HCT116 (cell line): ENCODE data around the gene TNNC2.

Experiments used
- CEBPB ChIP-seq: IDR thresholded peaks from 2 replicates; pipeline ENCODE4 v1.6.1; 2012; ENCODE audit warnings: low read depth
- CTCF ChIP-seq, 3 experiments: fragments of 200-600 bp in 1 of 3; sonication (generic) in 1 of 3; IDR thresholded peaks in 2 of 3; conservative IDR thresholded peaks in 1 of 3; 2 replicates each; pipeline ENCODE4 v1.5.1; 2012 to 2017; ENCODE audit warnings: low read depth in 2 of 3, low read length in 2 of 3, antibody characterized with exemption in 1 of 3, borderline replicate concordance in 1 of 3, control low read depth in 1 of 3, mild to moderate bottlenecking in 1 of 3, mixed read lengths in 1 of 3, mixed run types in 1 of 3, moderate library complexity in 1 of 3; ENCODE audit not compliant: insufficient read depth in 1 of 3
- RAD21 ChIP-seq: IDR thresholded peaks from 2 replicates; pipeline ENCODE4 v1.6.1; 2012; ENCODE audit warnings: low read depth, mild to moderate bottlenecking
- REST ChIP-seq: IDR thresholded peaks from 2 replicates; pipeline ENCODE4 v1.6.1; 2012; ENCODE audit warnings: low read depth
- TCF7L2 ChIP-seq: IDR thresholded peaks from 2 replicates; pipeline ENCODE4 v1.7.0; 2011; ENCODE audit warnings: borderline replicate concordance, inconsistent platforms; ENCODE audit not compliant: insufficient read depth, insufficient read length; ENCODE audit errors: extremely low read depth

- TF ChIP-seq TCF7L2 (no peak), CTCF (IDR thresholded peaks at IDR 0.05 in 2 of 3, conservative IDR thresholded peaks at IDR 0.05 in 1 of 3; ENCODE audit: borderline replicate concordance in 1 of 3, insufficient read depth in 1 of 3, low read depth in 2 of 3, low read length in 2 of 3) (no peak), CEBPB (no peak), REST (no peak), RAD21 (no peak)
Observed at GRCh38 chr20:45842169-45842812, 15.2 kb upstream of the TNNC2 start.
